GM23338 (cell line): Measurements from ENCODE around the gene MIPEP.

Experiments
- CREB1 ChIP-seq: fragments of 250-450 bp; sonication (Bioruptor Pico); IDR thresholded peaks from 2 replicates; pipeline ENCODE4 v1.5.0; 2020; ENCODE audit warnings: low read depth, mild to moderate bottlenecking, moderate library complexity
- CTCF ChIP-seq, 2 experiments: fragments of 200-600 bp in 1 of 2; sonication (generic) in 1 of 2; conservative IDR thresholded peaks; 2 replicates each; pipeline versions ENCODE4 v1.5.1 to v1.6.1; 2016 to 2017; ENCODE audit warnings: antibody characterized with exemption in 2 of 2, low read depth in 2 of 2, mild to moderate bottlenecking in 2 of 2, moderate library complexity in 1 of 2
- ETS1 ChIP-seq: IDR thresholded peaks from 2 replicates; pipeline ENCODE4 v1.6.1; 2016; ENCODE audit warnings: antibody characterized with exemption
- EZH2 ChIP-seq: fragments of 200-600 bp; sonication (generic); IDR thresholded peaks from one replicate; pipeline ENCODE4 v1.8.0; 2017; ENCODE audit warnings: antibody characterized with exemption, mild to moderate bottlenecking, low read depth; ENCODE audit not compliant: unreplicated experiment
- EZH2phosphoT487 ChIP-seq: fragments of 200-600 bp; sonication (generic); IDR thresholded peaks from one replicate; pipeline ENCODE4 v1.8.1; 2018; ENCODE audit warnings: antibody characterized with exemption; ENCODE audit not compliant: unreplicated experiment
- POLR2AphosphoS5 ChIP-seq: IDR thresholded peaks from 2 replicates; pipeline ENCODE4 v1.6.1; 2016; ENCODE audit warnings: antibody characterized with exemption, low read depth
- REST ChIP-seq: IDR thresholded peaks from one replicate; pipeline ENCODE4 v1.6.1; 2018; ENCODE audit warnings: antibody characterized with exemption; ENCODE audit not compliant: unreplicated experiment

- TF ChIP-seq CTCF (conservative IDR thresholded peaks at IDR 0.05; ENCODE audit: low read depth in 2 of 2) (no peak), POLR2AphosphoS5 (no peak), EZH2 (no peak), CREB1 (CRISPR knock-in tag) (no peak), EZH2phosphoT487 (no peak), REST (no peak), ETS1 (no peak)
These were observed 39.5 kb downstream of the MIPEP start for GRCh38 chr13:23849670-23850069.
